KMS-11 (cell line): ENCODE data around the gene FBXO10.

Experiments used
- H2AFZ ChIP-seq: fragments of 200-600 bp; sonication (generic); 2 replicates; pipeline ENCODE4 v1.6.1; 2016; ENCODE audit warnings: antibody characterized with exemption, mixed run types, low read depth
- H3K27ac ChIP-seq: fragments of 200-600 bp; sonication (generic); 2 replicates; pipeline ENCODE4 v1.6.1; 2016; ENCODE audit warnings: mild to moderate bottlenecking, mixed run types
- H3K27me3 ChIP-seq: fragments of 200-600 bp; sonication (generic); 2 replicates; pipeline ENCODE4 v1.6.1; 2017; ENCODE audit warnings: mild to moderate bottlenecking, low read depth, mixed run types, moderate library complexity; ENCODE audit not compliant: insufficient read depth
- H3K36me3 ChIP-seq: fragments of 200-600 bp; sonication (generic); 2 replicates; pipeline ENCODE4 v1.6.1; 2017; ENCODE audit warnings: mild to moderate bottlenecking, mixed run types; ENCODE audit not compliant: insufficient read depth
- H3K4me1 ChIP-seq: fragments of 200-600 bp; sonication (generic); 2 replicates; pipeline ENCODE4 v1.6.1; 2016; ENCODE audit warnings: mild to moderate bottlenecking, low read depth, mixed run types; ENCODE audit not compliant: poor library complexity, severe bottlenecking
- H3K4me2 ChIP-seq: fragments of 200-600 bp; sonication (generic); 2 replicates; pipeline ENCODE4 v1.7.0; 2016; ENCODE audit warnings: mild to moderate bottlenecking, mixed run types
- H3K4me3 ChIP-seq: fragments of 200-600 bp; sonication (generic); IDR thresholded peaks from 2 replicates; pipeline ENCODE4 v1.6.1; 2017; ENCODE audit warnings: low read depth, low read length, mixed read lengths; ENCODE audit not compliant: insufficient read depth
- H3K79me2 ChIP-seq: fragments of 200-600 bp; sonication (generic); 2 replicates; pipeline ENCODE4 v1.6.1; 2016; ENCODE audit warnings: low read depth, mixed run types; ENCODE audit not compliant: insufficient read depth
- H3K9ac ChIP-seq: fragments of 200-600 bp; sonication (generic); 2 replicates; pipeline ENCODE4 v1.6.1; 2016; ENCODE audit warnings: mild to moderate bottlenecking, mixed run types
- H4K20me1 ChIP-seq: fragments of 200-600 bp; sonication (generic); 2 replicates; pipeline ENCODE4 v1.6.1; 2016; ENCODE audit warnings: mild to moderate bottlenecking, mixed run types; ENCODE audit not compliant: insufficient read depth
- CTCF ChIP-seq: fragments of 200-600 bp; sonication (generic); conservative IDR thresholded peaks from 2 replicates; pipeline ENCODE4 v1.6.1; 2017; ENCODE audit warnings: low read depth, mild to moderate bottlenecking, antibody characterized with exemption, low read length, moderate library complexity, mixed read lengths

FBXO10 gene

GRCh38 chr9:37571282-37571681 is 4.9 kb downstream of the FBXO10 start:
- no peaks in the 10 kb centered on the region for H4K20me1 ChIP-seq

GRCh38 chr9:37566716-37567115 is 9.5 kb downstream of the FBXO10 start:
- Histone ChIP-seq H4K20me1 (no peaks in the 10 kb centered on the region), H3K36me3 (no peaks in the 10 kb centered on the region), H3K4me2 (no peak overlapping the region), H3K9ac (no peak overlapping the region), H3K4me1 (peaks cover 5% of the 10 kb centered on the region), H3K79me2 (no peaks in the 10 kb centered on the region), H3K27ac (no peak overlapping the region), H3K27me3 (no peaks in the 10 kb centered on the region), H2AFZ (no peak overlapping the region), H3K4me3 (no peak overlapping the region)
- no peak for TF ChIP-seq CTCF

More at GRCh38 chr9:37571282-37571681, 4.9 kb downstream of the FBXO10 start:
- H3K4me3 ChIP-seq, result no peak overlapping the region
- no peak overlapping the region for H3K9ac ChIP-seq
- H3K4me1 ChIP-seq, result peaks cover 5% of the 10 kb centered on the region
- H2AFZ ChIP-seq, result no peak overlapping the region
- no peaks in the 10 kb centered on the region for H3K27me3 ChIP-seq
- H3K79me2 ChIP-seq, result peaks cover 5% of the 10 kb centered on the region; the same call in 1 of the 2 replicates
- H3K36me3 ChIP-seq, result no peaks in the 10 kb centered on the region
- no peak overlapping the region for H3K27ac ChIP-seq
- no peak for TF ChIP-seq CTCF
- H3K4me2 ChIP-seq, result no peak overlapping the region

GRCh38 chr9:37565661-37566618 is 10.2 kb downstream of the FBXO10 start:
- Histone ChIP-seq H3K79me2 (no peaks in the 10 kb centered on the region), H3K4me2 (no peak overlapping the region), H3K36me3 (no peaks in the 10 kb centered on the region), H3K9ac (no peak overlapping the region), H4K20me1 (no peaks in the 10 kb centered on the region), H3K27ac (no peak overlapping the region), H3K4me3 (no peak overlapping the region), H2AFZ (no peak overlapping the region), H3K27me3 (no peaks in the 10 kb centered on the region), H3K4me1 (peaks cover under 1% of the 10 kb centered on the region)
- TF ChIP-seq CTCF, result no peak

GRCh38 chr9:37564916-37565315 is 11.3 kb downstream of the FBXO10 start:
- H3K27me3 ChIP-seq, result no peaks in the 10 kb centered on the region
- H3K4me3 ChIP-seq, result no peak overlapping the region
- no peak overlapping the region for H3K4me2 ChIP-seq
- no peaks in the 10 kb centered on the region for H3K79me2 ChIP-seq
- no peak overlapping the region for H2AFZ ChIP-seq
- H4K20me1 ChIP-seq, result no peaks in the 10 kb centered on the region
- H3K36me3 ChIP-seq, result no peaks in the 10 kb centered on the region
- no peak for TF ChIP-seq CTCF
- H3K9ac ChIP-seq, result no peak overlapping the region
- H3K27ac ChIP-seq, result no peak overlapping the region
- H3K4me1 ChIP-seq, result no peaks in the 10 kb centered on the region
